Caco-2 (cell line): ENCODE data around the gene TERB1. TPM values are rescaled to one million over a fixed set of nuclear protein-coding genes. Genes with fewer than 3 reads are reported as not detected.

Experiments
- BruUV-seq: library from RNA; stranded (reverse); fragments of 400-500 nt; replicated peaks from 2 replicates; lab custom pipeline; 2021; lab: Mats Ljungman, UMichigan
- CTCF ChIA-PET: fragments of 300-600 bp; sonication (Branson Sonifier 250); formaldehyde crosslinking; loops from one replicate; lab custom pipeline; 2022; ENCODE audit warnings: antibody characterized with exemption; lab: Charles Lee
- POLR2A ChIA-PET: fragments of 300-600 bp; sonication (Branson Sonifier 250); formaldehyde crosslinking; loops from one replicate; lab custom pipeline; 2022; ENCODE audit warnings: antibody characterized with exemption; lab: Charles Lee
- DNase-seq, 2 experiments: peaks; one replicate each; pipeline versions ENCODE4 v3.0.0 to v3.0.0-alpha.2; 2020 to 2022
- H3K27me3 ChIP-seq: replicated peaks from 2 replicates; pipeline ENCODE4 v1.6.0; 2011; ENCODE audit warnings: low read length; ENCODE audit not compliant: control insufficient read depth, insufficient read depth
- H3K36me3 ChIP-seq: 2 replicates; pipeline ENCODE4 v1.5.1; 2011; ENCODE audit warnings: low read length; ENCODE audit not compliant: control insufficient read depth, insufficient read depth
- H3K4me1 ChIP-seq: fragments of 250-450 bp; sonication (Bioruptor Pico); 2 replicates; pipeline ENCODE4 v1.5.1; 2020; ENCODE audit warnings: mild to moderate bottlenecking
- H3K4me3 ChIP-seq: 2 replicates; pipeline ENCODE4 v1.5.1; 2011; ENCODE audit warnings: low read depth, mild to moderate bottlenecking, control low read depth, low read length
- H3K9me3 ChIP-seq: fragments of 250-450 bp; sonication (Bioruptor Pico); 2 replicates; pipeline ENCODE4 v1.5.1; 2020; ENCODE audit warnings: mild to moderate bottlenecking, moderate library complexity
- H3K27ac Mint-ChIP-seq: one replicate; pipeline ENCODE4 v1.8.0; 2022; ENCODE audit warnings: mixed read lengths; ENCODE audit not compliant: unreplicated experiment
- H3K27me3 Mint-ChIP-seq: one replicate; pipeline ENCODE4 v1.8.0; 2022; ENCODE audit warnings: mixed read lengths; ENCODE audit not compliant: insufficient read depth, unreplicated experiment
- H3K36me3 Mint-ChIP-seq: one replicate; pipeline ENCODE4 v1.8.0; 2022; ENCODE audit warnings: mild to moderate bottlenecking, mixed read lengths; ENCODE audit not compliant: insufficient read depth, unreplicated experiment
- H3K4me1 Mint-ChIP-seq: one replicate; pipeline ENCODE4 v1.8.0; 2022; ENCODE audit warnings: low read depth, mixed read lengths; ENCODE audit not compliant: unreplicated experiment
- H3K4me3 Mint-ChIP-seq: one replicate; pipeline ENCODE4 v1.8.0; 2022; ENCODE audit warnings: mild to moderate bottlenecking, moderate library complexity, mixed read lengths; ENCODE audit not compliant: unreplicated experiment
- H3K9me3 Mint-ChIP-seq: one replicate; pipeline ENCODE4 v1.8.0; 2022; ENCODE audit warnings: mixed read lengths; ENCODE audit not compliant: unreplicated experiment
- intact Hi-C: fragments of 100-400 bp; cut with micrococcal nuclease; formaldehyde crosslinking; loops from one replicate; pipeline ENCODE4 v1.10.0; 2022; ENCODE audit not compliant: unreplicated experiment
- total RNA-seq: library from RNA; stranded (reverse); gene quantifications from 2 replicates; pipeline ENCODE4 v1.2.3, GENCODE V29; 2022
- TF ChIP-seq, protein P1 (sequence below), 2 experiments: fragments of 200-600 bp in 1 of 2; IDR thresholded peaks; 1 replicate in 1 of 2; 2 replicates in 1 of 2; pipeline versions ENCODE4 v1.5.1 to v1.8.0; 2011 to 2022; ENCODE audit warnings: antibody characterized with exemption in 1 of 2, control low read depth in 1 of 2, inconsistent platforms in 1 of 2, low read depth in 1 of 2, low read length in 1 of 2, mild to moderate bottlenecking in 1 of 2, moderate library complexity in 1 of 2; ENCODE audit not compliant: insufficient read depth in 1 of 2, severe bottlenecking in 1 of 2, unreplicated experiment in 1 of 2

Gene TERB1
- total RNA-seq, 1 experiment from 2014 or later: not detected

DNA sequence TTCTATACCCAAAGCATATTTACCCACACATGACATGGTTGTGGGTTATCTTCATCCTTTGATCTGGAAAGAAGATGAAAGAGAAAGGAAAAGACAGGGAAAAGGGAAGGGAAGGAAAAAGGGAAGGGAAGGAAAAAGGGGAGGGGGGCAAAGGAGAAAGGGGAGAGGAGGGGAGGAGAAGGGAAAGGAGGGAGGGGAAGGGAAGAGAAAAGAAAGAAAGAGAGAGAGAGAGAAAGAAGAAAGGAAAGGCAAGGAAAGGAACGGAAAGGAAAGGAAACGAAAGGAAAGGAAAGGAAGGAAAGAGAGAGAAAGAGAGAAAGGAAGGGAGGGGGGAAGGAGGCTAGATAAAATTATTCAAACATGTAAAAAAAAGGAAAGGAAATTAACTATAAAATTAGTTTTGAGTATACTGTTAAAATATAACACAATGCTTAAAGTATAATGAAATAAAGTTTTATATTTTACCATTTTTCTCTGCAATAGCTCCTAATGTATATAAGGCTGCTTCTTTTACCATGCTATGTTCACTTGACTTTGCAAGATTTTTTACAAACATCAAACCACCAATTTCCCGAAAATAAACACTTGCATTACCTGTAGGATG is 11.2 kb downstream of the TERB1 start:
- BruUV-seq: no TSS peak
- Mint-ChIP-seq H3K27me3 (peaks cover 11% of the 10 kb centered on the region), H3K36me3 (no peaks in the 10 kb centered on the region), H3K4me1 (no peaks in the 10 kb centered on the region), H3K9me3 (no peaks in the 10 kb centered on the region), H3K4me3 (no peak overlapping the region), H3K27ac (no peak overlapping the region)
- POLR2A ChIA-PET: no interaction called here
- no peak for DNase-seq
- TF ChIP-seq, protein P1, sequence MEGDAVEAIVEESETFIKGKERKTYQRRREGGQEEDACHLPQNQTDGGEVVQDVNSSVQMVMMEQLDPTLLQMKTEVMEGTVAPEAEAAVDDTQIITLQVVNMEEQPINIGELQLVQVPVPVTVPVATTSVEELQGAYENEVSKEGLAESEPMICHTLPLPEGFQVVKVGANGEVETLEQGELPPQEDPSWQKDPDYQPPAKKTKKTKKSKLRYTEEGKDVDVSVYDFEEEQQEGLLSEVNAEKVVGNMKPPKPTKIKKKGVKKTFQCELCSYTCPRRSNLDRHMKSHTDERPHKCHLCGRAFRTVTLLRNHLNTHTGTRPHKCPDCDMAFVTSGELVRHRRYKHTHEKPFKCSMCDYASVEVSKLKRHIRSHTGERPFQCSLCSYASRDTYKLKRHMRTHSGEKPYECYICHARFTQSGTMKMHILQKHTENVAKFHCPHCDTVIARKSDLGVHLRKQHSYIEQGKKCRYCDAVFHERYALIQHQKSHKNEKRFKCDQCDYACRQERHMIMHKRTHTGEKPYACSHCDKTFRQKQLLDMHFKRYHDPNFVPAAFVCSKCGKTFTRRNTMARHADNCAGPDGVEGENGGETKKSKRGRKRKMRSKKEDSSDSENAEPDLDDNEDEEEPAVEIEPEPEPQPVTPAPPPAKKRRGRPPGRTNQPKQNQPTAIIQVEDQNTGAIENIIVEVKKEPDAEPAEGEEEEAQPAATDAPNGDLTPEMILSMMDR (IDR thresholded peaks at IDR 0.05; ENCODE audit: insufficient read depth in 1 of 2, low read depth in 1 of 2, low read length in 1 of 2, severe bottlenecking in 1 of 2, unreplicated experiment in 1 of 2): no peak
- intact Hi-C loops: no loop called here
- CTCF ChIA-PET: no interaction called here
- Histone ChIP-seq H3K9me3 (no peaks in the 10 kb centered on the region), H3K4me1 (no peaks in the 10 kb centered on the region), H3K4me3 (no peak overlapping the region), H3K27me3 (no peaks in the 10 kb centered on the region), H3K36me3 (no peaks in the 10 kb centered on the region)

DNA sequence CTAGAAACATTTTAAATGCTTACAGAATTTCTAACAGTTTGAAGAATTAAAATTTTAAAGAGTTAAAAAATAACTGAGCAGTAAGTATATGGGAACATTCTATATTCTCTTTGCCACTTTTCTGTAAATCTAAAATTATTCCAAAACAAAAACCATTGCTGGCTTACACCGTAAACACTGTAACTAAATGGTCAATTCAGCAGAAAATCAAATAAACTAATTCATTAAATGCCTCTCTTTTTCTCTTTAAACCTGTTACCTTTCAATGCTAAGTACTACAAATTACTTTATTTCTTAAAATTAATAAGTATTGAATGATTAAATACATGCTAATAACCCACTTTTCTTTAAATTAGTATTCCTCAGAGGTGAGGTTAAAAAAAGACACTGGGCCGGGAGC is 14.0 kb downstream of the TERB1 start:
- POLR2A ChIA-PET: no interaction called here
- peaks cover 11% of the 10 kb centered on the region for H3K27me3 Mint-ChIP-seq

DNA sequence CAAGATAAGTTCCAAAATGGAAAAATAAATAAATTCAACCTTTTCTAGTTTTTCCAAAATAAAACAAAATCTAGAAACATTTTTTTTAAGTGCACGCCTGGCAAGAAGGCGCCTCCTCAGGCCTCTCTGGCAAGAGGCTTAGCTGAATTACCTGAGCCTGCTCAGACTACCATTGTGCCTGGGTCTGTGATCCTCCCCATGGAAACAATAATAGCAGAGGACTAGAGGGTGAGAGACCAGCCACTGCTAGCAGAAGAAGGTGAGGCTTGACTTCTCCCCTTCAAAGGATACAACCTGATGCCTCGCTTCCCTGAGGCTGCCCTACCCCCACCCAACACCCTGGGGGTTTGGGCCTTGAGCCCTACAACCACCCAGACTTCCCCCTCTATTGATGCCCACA is 14.8 kb downstream of the TERB1 start:
- no peaks in the 10 kb centered on the region for H3K36me3 Mint-ChIP-seq
- H3K4me3 Mint-ChIP-seq: no peak overlapping the region
- BruUV-seq: no TSS peak
- POLR2A ChIA-PET: interaction anchor here (0.6 kb wide), 1 partner anchor 1413 kb away, joined by 3 read pairs; no protein-coding TSS in a partner anchor
- Histone ChIP-seq H3K36me3 (no peaks in the 10 kb centered on the region), H3K9me3 (no peaks in the 10 kb centered on the region), H3K4me1 (no peaks in the 10 kb centered on the region), H3K4me3 (no peak overlapping the region), H3K27me3 (no peaks in the 10 kb centered on the region)
- H3K27me3 Mint-ChIP-seq: peaks cover 7% of the 10 kb centered on the region
- intact Hi-C loops: no loop called here
- TF ChIP-seq, protein P1 (IDR thresholded peaks at IDR 0.05; ENCODE audit: insufficient read depth in 1 of 2, low read depth in 1 of 2, low read length in 1 of 2, severe bottlenecking in 1 of 2, unreplicated experiment in 1 of 2): no peak
- CTCF ChIA-PET: no interaction called here
- no peaks in the 10 kb centered on the region for H3K9me3 Mint-ChIP-seq
- H3K4me1 Mint-ChIP-seq: no peaks in the 10 kb centered on the region
- DNase-seq: no peak
- no peak overlapping the region for H3K27ac Mint-ChIP-seq

More for the DNA sequence above, 14.0 kb downstream of the TERB1 start:
- Mint-ChIP-seq H3K36me3 (no peaks in the 10 kb centered on the region), H3K9me3 (no peaks in the 10 kb centered on the region), H3K4me3 (no peak overlapping the region), H3K4me1 (no peaks in the 10 kb centered on the region), H3K27ac (no peak overlapping the region)
- intact Hi-C loops: no loop called here
- CTCF ChIA-PET: no interaction called here
- no TSS peak for BruUV-seq
- Histone ChIP-seq H3K9me3 (no peaks in the 10 kb centered on the region), H3K4me3 (no peak overlapping the region), H3K27me3 (no peaks in the 10 kb centered on the region), H3K36me3 (no peaks in the 10 kb centered on the region), H3K4me1 (no peaks in the 10 kb centered on the region)
- no peak for DNase-seq
- TF ChIP-seq, protein P1 (IDR thresholded peaks at IDR 0.05; ENCODE audit: insufficient read depth in 1 of 2, low read depth in 1 of 2, low read length in 1 of 2, severe bottlenecking in 1 of 2, unreplicated experiment in 1 of 2): no peak
